Activated CD8-positive, alpha-beta memory T cell treated with anti-CD3 and anti-CD28 coated beads, Interleukin-2, amount 50 U/mL, for 48 hours (primary cell): ENCODE measurements around the gene KRT72.
A peak's percentile ranks its signal among the peaks of the same experiment; 100 is the strongest.

Experiments used
- DNase-seq: peaks from one replicate; pipeline ENCODE4 v3.0.0-alpha.2; 2020

Gene KRT72

DNA sequence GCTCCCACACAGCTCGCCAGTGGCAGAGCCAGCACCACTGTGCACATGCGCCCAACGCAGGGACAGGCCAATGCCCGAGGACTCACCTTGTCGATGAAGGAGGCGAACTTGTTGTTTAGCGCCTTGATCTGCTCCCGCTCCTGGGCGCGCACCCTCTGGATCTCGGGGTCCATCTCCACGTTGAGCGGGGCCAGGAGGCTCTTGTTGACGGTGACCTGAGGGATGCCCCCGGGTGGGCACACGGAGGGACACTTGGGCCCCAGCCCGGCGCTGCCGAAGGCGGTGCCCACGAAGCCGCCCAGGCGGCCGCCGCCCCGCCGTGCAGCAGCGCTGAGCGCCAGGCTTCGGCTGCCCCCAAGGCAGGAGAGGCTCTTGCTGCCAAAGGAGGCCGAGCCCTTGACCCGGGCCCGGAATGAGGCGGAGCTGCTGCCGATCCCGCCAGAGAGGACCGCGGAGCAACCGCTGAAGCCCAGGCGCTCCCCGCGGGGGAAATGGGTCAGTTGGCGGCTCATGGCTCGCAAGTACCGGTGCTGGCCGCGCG is at the start of gene KRT72:
TSS of gene KRT72 (minus strand) at position 523 of the 541 bp plus-strand sequence. CDS start at position 512, 11 bp downstream.
- DNase-seq, result peak; percentile 46

DNA sequence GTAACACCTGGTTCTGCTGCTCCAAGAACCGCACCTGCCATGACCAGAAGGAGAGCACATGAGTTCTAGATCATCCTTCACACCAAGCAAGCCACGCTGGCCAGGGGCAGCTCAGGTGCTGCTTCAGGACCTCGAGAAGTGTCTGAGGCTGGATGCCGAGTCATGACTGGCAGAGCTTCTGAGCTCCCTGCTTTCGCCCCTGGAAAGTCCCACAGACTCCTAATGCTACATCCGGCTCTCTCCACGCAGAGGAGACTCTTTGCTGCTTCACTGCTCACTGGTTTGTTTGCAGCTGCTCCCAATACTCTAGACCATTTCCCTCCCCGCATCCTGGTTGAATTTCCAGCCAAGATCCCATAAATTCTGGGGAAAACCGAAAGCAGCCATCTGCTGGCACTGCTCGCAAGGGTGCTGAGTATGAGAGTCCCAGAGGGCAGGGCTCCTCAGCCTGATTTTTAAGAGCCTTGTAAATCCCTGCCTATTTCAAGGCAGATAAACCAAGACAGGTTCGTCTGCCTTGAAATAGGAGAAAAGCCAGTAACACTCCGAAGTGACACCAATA is 49.3 kb upstream of the KRT72 start:
- no peak for DNase-seq

DNA sequence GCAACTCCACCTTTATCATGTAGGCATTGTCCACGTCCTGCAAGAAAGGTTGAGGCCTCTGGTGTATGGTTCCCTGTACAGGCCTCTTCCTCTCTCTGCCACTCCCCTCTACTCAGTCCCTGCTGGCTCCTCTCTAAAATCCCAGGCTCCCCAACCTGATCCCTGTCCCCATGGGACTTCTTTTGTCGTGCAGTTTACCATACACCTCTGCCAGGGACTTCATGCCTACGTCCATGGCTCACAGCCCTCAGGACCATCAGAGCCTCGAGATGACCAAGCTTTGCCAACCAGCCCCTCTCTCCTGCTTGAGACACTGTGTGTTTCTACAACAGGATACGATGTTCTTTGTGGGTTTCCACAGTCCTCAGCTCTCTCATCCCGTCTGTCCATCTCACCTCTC is 47.8 kb upstream of the KRT72 start:
- no peak for DNase-seq

DNA sequence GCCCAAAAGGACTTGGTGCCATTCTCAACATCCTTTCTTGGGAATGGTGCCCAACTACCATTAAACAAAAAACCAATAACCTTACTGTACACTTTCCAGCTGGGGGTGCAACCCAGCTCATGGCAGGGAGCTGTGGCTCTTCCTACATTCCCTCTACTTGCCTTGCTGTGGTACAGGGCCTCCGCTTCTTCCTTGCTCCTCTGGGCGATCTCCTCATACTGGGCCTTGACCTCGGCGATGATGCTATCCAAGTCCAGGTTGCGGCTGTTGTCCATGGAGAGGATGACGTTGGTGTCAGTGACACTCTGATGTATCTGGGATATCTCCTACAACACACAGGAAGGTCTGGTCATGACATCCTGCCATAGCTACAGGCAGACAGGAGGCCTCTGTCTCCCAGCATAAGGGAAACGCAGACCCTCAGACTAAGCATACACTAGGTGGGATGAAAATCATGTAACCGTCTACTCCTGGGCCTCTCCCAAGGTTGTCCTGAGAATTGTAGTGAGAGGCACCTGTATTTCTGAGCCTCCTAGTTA is 46.8 kb upstream of the KRT72 start:
- DNase-seq, result no peak

DNA sequence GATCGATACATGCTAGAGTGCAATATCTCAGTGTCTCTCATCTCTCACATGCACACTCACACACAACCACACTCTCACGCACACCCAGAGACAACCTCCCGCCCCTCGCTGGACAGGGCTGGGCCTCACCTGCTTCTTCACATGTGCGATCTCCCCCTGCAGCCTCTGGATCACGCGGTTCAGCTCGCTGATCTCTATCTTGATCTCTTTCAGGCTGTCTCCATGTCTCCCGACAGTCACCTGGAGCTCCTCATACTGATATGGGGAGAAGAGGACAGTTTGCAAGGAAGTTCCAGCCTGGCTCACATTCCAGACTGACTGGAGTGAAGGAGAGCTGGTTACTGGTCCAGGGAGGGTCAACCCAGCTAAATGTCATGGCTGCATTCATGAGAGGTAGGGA is 46.3 kb upstream of the KRT72 start:
- no peak for DNase-seq

DNA sequence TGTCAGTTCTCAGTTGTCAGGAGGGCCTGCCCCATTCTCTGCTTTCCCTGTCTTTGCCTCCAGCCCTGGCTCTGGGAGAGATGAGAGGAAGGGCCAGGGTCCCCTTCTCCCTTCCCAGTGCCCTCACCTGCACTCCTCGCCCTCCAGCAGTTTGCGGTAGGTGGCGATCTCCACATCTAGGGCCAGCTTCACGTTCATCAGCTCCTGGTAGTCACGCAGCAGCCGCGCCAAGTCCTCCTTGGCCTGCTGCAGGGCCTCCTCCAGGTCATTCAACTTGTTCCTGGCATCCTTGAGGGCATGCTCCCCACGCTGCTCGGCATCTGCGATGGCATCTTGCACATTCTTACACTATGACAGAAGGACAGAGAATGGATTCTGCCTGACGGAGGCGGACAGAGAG is 45.4 kb upstream of the KRT72 start:
- no peak for DNase-seq

DNA sequence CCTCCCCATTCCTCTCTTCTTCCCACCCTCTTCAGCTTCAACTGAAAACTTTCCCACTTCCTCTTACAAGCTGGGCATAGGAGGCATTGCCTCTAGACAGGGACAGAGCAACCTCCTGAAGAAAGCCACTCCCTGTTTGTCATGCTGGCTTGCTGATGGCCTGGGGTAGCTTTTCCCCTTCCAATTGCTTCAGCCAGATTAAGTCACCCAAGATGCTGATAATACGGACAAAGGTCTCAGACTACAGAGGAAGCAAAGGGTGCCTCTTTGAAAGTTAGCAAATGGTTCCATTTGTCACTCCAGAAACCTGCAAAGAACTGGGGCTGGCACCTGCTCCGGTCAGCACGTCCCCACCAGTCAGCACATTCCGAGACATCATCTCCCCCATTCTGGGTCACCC is 44.7 kb upstream of the KRT72 start:
- no peak for DNase-seq

DNA sequence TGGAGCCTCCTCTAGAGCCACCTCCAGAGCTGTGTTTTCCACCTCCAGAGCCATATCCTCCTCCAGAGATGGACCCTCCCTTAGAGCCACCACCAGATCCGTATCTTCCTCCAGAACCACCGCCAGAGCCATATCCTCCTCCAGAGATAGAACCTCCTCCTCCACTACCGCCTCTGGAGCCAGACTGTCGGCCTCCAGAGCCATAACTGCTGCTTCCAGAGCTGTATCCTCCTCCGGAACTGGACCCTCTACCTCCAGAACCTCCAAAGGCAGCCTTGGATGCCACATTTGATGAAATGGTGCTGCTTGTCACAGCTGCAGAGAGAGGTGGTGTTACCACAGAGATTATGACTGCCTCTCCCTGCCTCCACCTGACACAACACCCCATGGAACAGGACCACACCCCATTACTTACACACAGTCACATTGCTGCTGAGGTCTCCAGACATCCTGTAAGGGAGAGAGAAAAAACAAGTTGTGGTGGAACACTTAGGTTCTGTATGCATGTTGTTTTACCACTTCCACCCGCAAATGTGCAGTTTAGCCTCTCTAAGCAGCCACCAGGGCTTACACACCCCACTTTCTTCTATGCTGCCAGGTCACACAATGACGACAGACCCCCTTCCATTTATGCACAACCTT is 44.0 kb upstream of the KRT72 start:
- peak; percentile 50 for DNase-seq

DNA sequence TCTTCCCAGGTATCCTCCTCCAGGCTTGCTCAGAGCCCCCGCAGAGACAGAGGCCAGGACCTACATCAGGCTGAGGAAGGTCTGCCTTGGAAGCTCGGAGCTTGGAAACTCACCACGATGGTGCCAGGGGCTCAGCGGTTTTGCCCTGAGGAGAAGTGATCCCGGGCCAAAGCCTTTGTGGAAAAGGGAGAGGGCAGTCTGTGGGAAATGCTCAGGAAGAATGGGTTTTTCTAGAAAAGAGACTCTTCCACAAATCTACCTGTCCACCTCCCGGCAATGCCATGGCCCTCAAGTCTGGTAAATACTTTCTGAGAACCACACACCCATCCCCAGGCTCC is 42.8 kb upstream of the KRT72 start:
- no peak for DNase-seq

DNA sequence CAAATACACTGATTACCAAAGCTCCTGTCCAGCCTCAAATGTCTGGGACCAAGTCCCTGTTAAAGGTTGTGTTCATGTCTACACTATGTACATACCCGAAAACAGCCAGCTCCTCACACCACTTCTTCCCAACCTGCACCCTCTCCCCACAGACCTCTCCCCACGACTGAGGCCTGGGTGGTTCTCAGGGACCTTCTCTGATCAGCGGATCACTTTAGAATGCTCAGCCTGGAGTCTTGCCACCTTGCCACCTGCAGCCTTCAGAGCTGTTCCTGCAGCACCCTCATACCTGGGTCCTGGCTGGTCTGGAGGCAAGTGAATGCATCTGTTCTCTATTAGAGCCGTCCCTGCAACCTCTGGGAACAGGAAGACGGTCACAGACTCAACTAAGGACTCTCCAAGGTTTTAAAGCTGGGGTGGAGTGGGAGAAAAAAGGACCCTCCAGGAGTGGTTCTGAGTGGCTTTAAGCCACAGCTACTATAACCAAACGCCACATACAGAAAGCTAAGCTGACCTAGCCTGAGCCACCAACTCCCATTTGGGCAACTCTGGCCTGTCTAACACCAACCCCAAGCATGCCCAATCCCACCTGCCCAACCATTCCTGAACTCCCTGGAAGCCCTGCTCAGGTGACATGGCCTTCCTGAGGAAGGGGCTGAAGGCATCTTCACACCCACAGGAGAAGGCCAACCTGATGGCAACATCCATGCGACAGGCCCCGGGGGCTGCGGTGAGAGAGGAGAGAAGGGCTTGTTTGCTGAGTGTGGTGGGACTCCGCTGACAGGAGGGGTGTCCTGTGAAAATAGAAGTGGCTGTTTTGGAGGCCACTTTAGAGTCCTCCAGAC is 42.2 kb upstream of the KRT72 start:
- DNase-seq, result peak; percentile 49

DNA sequence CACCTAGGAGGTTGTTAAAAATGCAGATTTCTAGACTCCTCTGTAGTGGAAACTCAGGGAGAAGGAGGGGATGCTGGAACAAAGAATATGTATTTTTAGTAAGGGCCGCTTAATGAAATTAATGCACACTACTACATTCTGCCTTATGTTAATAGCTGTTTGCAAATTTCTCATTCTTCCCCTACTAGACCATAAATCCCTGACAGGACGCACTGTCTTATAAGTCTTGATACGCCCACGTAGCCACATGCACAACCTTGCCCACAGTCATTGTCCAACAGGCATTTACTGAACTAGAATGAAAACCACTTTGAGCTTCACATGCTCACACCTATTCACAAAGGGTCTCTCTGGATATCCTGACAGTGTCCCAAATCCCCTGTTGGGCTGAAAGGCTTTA is 40.2 kb upstream of the KRT72 start:
- no peak for DNase-seq

DNA sequence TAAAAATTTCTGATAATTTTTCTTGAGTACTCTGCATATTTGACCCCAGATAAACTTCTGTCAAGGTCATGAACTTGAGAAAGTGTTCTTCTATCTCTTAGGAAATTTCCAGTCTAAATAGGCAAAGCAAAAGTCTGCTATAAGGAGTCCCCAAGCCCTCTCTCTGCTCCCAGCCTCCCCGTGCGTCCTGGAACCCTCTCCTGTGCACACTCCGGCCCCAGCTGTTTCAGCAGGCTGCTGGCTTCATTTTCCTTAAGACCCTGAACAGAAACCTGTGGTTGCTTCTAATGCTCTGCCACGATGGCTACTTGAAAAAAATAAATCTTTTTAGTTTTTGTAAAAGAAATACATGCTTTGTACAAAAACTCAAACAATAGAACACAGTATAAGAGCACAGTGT is 36.0 kb upstream of the KRT72 start:
- DNase-seq, result no peak

DNA sequence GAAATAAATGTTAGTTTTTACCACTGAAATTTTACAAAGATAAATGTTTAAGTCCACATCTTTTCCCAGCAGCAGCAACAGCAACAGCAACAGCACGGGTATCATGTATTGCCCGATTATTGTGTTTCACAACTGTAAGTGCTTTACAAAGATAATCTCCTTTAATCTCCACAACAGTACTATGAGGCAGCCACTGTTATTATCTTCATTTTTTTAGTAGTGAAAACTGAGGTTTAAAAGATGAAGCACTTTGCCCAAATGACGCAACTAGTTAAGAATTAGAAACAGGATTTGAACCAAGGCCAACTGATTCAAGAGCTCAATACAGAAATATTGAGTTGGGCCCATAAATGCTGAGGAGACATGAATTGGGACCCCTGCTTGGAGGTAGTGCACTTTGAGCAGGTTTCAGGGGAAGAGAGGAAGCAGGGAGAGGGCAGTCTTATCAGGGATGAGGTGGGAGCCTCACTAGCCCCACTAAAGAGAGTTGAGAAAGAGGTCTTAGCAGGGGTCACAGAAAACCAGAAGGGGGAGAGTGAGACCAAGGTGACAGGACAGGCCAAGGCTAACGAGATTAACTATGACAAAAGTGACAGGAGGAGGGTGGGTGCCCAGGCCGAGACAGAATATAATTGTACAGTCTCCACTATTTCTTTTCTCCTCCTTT is 35.5 kb upstream of the KRT72 start:
- DNase-seq, result no peak

DNA sequence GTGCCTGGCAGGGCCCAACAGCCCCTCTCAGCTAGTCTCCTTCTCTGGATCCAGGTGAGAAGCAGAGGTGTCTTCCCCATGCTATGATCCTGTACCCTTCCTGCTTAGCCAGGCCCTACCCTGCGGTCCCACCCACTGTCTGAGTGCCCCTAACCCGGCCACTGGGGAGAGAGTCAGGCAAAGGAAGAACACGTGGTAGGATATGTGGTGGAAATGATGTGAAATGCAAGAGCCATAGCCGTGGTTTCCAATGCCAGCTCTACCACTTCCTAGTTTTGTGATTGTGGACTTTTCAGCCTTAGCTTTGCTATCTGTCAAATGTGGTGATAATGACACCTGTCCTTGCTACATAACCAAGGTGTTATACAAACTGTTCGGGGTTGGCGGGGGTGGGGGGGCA is 34.9 kb upstream of the KRT72 start:
- peak; percentile 45 for DNase-seq

DNA sequence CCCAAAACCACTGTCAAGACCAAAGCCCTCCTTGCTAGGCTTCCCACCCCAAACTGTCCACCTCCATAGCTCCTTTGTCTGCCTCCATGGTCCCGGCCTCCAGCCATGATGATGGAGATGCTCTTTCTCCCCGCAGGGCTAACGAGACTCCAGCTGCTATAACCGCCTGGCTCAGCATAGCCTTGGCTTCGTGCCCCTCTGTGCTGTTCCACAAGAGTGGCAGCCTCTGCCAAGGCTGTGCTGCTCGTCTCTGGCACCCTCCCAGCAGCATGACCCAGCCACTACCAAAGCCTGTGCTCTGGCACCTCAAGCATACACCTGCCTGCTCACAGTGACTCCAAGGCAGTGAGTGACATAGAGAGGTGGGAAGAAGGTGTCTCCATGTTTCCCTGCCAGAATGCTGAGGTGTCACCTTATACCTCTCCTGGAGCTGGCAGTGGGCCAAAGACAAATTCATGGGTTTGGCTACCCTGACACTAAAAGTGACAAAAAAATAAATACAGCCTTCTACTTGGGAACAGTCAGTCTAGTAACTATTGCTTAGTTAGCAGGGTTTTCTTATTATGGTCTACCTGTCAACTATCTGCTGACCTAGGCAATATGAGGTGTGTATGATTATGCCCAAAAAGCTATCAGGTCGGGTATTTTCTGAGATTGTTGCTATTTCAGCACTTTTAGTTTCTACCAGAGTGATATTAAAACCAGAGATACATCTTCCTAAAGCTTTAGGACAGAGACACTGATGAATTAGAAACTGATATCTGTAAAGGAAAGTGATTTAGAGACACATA is 33.2 kb upstream of the KRT72 start:
- peak; percentile 41 for DNase-seq

DNA sequence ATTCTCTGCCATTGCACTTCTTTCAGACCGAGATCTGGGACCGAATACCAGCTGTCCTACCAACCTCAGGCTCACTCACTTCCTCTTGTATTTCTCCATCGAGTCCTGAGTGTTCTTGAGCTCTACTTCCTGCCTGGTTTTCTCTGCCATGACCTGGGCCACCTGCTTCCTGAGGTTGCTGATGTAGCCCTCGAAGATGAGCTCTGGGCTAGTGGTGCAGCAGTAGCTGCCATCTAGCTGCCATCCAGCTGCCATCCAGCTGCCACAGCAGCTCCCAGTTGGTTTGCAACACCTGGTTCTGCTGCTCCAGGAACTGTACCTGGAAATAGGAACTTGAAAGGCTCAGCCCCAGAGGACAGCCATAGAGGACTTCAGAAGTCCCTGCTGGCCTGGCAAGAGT is 32.1 kb upstream of the KRT72 start:
- DNase-seq, result peak; percentile 49

DNA sequence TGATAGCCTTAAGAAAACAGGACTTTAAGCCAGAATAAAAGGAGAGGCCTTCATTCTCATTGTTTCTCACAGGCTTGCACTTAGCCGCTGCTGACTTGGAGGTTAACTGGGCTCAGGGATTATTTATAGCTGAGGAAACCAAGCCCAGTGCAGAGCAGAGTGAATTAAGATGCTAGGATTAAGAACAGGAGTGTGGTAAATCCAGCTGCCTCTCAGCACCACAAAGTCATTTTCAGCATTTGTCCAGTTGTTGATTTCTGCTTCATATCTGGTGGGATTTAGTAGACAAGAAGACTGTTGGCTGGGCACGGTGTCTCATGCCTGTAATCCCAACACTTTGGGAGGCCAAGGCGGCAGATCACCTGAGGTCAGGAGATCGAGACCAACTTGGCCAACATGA is 31.4 kb upstream of the KRT72 start:
- DNase-seq, result no peak

DNA sequence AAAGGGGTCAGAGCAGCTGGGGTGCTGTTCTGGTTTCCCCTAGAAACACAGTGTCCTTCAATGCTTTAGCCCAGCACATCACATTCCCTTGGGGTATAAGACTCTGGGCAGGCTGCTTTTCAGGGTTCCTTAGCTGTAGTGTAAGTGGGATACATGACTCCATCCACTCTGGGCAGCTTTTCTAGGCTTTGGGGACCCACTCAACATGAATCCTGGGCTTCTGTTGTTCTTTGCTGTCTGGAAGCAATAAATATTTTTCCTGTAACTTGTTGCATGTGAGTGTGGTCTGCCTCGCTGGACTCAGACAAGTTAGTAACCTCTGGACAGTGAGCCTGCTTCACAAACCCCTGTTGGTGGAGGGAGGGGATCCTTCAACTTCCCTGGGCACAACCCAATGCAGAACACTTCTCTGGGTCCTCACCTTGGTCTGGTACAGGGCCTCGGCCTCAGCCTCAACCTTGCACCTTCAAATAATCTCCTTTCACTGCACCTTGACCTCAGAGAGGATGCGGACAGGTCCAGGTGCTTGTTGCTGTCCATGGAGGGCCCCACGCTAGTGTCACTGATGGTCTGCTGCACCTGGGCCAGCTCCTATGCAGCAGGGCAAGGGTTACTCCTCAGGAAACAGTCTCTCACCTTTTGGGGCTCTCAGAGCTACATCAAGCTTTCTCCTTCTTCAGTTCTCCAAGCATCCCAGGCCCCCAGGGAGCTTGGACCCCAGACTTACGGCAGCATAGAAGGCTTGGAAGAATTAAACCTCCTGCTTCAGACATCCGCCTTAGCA is 30.6 kb upstream of the KRT72 start:
- DNase-seq, result peak; percentile 42

DNA sequence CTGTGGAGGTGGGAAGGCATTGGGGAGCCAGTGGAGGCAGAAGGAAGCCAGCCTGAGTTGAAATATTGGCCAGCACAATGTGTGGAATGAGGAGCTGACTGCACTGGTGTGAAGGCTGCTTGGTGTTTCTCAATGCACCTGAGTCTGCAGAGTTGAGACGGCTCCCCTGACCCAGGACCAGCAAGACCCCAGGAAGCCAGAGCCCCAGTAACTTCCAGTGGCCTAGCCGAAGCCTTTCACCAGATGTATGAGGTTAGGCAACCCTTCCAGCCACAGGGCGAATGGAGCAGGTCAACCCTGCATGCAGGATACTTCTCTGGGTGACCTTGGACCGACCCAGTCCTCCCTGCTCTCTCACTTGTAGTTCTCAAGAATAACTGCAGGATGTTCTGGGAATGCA is 30.0 kb upstream of the KRT72 start:
- peak; percentile 45 for DNase-seq

DNA sequence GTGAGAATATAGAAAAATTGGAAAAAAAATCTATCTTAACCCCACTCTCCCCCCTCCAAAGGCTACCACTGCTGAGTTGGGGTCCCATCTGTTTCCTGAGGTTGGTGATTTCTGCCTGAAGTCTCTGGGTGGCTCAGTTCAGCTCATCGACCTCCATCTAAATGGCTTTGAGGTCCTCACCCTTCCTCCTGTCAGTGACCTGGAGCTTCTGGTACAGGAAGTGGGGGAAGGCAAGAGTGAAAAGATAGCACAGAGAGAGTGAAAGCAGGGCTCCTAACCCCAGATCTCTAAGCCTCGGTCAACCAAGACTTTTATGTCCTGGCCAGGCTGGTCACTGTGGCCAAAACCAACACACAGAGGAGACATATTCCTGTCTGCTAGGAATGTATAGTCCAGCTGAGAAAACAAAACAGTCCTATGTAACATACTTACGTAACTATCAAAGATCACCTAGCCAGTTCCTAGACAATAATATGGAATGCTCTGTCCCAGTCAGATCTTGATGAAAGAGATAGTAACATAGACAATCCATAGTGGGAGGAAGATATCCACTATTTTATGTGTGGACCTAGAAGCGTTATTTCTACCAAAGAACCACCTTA is 29.4 kb upstream of the KRT72 start:
- DNase-seq, result no peak

DNA sequence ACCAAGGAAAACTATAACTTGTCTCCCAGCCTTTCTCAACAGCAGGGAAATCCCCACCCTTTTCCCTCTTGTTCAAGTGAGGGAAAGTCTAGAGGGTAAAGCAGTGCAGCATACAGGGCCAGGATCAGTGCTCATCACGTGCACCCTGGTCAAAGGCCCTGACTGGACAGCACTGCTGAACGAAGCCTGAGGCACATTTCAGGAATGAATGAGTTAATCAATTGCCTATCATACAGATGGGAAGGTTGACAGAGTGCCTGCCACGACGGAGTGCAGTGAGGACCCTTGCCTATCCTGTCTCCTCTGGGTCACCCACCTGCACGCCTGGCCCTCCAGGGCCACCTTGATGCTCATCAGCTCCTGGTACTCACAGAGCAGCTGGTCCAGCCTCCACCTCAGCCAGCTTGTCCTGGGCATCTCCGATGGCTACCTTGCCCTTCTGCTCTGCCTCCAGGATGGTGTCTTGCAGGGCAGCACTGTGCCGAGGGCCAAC is 28.8 kb upstream of the KRT72 start:
- no peak for DNase-seq
